ENCODE results near the gene ADAM10. TPM values are rescaled to one million over a fixed set of nuclear protein-coding genes. Genes with fewer than 3 reads are reported as not detected.
"Not testable (repeated sequence)": the region's sequence is repeated elsewhere in the genome, so short reads cannot be mapped to it uniquely, and the experiment has no call there.

ADAM10 gene, protein sequence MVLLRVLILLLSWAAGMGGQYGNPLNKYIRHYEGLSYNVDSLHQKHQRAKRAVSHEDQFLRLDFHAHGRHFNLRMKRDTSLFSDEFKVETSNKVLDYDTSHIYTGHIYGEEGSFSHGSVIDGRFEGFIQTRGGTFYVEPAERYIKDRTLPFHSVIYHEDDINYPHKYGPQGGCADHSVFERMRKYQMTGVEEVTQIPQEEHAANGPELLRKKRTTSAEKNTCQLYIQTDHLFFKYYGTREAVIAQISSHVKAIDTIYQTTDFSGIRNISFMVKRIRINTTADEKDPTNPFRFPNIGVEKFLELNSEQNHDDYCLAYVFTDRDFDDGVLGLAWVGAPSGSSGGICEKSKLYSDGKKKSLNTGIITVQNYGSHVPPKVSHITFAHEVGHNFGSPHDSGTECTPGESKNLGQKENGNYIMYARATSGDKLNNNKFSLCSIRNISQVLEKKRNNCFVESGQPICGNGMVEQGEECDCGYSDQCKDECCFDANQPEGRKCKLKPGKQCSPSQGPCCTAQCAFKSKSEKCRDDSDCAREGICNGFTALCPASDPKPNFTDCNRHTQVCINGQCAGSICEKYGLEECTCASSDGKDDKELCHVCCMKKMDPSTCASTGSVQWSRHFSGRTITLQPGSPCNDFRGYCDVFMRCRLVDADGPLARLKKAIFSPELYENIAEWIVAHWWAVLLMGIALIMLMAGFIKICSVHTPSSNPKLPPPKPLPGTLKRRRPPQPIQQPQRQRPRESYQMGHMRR
- total RNA-seq: 84.4 TPM

DNA sequence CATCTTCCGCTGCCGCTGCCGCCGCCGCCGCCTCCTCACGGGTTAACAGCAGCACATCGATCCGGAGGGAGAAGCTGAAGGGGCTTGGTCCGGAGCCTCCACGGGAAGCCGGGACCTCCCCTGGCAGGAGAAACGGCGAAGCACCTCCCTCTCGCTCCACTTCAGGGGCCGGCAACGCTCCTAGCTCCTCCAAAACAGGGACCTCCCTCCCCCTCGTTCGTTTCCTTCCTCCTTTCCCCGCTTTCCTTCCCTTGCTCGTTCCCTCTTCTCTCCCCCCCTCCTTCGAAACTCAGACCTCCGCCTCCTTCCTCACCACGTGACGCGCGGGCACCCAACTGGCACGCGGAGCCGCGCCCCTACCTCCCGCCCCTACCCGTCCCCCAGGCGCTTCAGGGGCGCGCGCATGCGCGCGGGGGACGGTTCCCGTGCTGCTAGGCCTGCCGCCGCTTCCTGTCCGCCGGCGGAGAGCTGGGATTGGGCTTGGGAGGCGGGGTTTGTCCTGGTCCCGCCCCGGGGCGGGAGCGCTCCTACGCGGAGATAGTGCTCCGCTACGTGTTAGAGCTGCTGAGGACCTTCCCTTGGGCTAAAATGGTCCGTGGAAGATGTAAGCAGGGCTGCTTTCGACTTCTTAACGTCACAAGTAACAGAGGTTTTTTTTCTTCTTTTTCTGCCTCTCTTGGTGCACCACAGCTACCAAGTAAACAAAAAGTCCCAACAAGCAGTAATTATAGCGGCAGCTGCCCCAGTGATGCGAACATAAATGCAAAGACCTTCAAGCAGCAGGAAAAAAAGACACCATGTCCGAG is at the start of gene ADAM10:
ADAM10 (minus strand) TSS at position 176 of the 806 bp plus-strand sequence; CDS start at position 3, 173 bp downstream.
- no peak for FAIRE-seq
- peak; percentile 95 to 98 for DNase-seq (ENCODE audit: low spot score in 2 of 2)

DNA sequence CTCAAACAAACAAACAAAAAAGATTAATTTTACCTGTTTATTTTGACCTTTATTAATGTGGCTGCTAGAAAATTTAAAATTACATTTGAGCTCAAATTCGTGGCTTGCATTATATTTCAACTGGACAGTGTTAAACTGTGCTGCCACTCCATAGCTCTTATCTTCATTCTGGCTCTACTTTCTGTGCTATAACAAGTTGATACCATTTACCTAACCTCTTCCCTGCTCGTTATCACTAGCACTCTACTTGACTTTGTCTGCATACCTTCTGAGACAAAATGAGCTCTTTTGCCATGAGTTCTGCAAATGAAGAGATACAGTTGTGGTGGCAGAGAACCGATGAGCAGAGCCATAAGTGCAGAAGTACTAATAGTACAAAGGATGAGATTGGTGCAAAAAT is 48.0 kb upstream of the ADAM10 start:
- DNase-seq (ENCODE audit: low spot score in 2 of 2) (no peak), FAIRE-seq (no peak)

DNA sequence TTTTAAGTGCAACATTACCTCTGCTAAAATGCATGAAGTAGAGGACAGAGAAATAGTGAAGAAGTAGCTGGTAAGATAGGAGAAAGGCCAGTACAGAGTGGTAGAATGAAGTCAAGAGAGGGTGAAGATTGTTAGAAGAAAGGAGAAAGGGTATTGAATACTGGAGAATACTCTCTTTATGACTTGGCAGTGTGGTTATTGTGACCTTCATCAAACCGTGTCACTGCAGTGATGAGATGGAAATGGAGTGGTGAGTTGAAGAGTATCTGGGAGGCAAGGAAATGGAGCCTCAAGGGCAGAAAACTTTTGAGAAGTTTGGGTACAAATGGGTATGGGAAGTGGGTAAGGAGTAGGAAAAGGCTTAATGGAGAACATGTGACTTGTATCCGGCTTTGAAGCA is 46.3 kb upstream of the ADAM10 start:
- no peak for FAIRE-seq
- DNase-seq (ENCODE audit: low spot score in 2 of 2): no peak

DNA sequence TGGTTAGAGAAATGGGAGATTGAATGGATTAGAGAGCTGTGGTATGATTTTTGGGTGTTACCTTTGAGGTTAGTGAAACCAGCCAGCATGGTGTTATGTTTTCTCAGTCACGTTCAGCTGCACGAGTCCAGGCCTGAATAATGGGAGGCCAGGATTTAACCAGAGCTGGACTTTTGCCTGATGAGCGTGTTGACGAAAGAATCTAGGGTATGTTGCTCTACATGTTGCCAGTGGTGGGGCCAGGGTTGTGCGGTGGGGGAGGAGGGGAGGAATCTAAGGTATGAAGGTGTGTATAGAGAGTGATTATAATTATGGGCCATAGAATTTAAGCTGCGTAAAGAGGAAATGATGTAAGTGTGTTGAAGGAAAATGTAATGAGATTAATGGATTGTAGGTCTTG is 44.4 kb upstream of the ADAM10 start:
- FAIRE-seq: no peak

DNA sequence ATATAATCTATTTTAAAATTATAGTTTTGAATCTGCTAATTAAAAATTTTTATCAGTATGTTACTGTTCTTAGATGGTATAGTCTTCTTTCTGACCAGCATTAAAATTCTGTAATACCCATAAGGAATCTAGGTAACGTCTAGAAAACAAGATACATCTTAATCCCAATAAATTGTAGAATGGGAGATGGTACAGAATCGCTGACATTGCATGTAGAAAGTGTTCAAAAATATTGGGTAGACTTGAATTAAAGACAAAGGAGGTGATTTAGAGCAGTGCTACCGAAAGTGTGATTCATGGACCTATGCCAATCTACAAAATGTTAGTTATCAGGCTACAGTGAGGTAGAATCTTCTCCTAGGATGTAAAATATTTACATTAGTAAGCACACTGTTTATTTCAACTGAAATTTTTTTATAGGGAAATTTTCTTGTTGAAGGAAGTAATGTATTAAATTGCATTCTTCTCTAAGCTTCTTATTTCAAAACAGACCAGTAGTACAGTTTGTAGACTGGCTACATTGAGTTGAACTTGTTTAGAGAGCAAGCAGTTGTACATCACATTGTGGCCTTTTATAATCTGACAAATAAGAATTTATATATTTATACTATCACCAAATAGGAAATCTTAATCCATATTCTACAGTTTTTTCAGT is 38.7 kb upstream of the ADAM10 start:
- FAIRE-seq (no peak), DNase-seq (ENCODE audit: low spot score in 2 of 2) (no peak)

More for the DNA sequence above, 44.4 kb upstream of the ADAM10 start:
- DNase-seq (ENCODE audit: low spot score in 2 of 2): no peak

DNA sequence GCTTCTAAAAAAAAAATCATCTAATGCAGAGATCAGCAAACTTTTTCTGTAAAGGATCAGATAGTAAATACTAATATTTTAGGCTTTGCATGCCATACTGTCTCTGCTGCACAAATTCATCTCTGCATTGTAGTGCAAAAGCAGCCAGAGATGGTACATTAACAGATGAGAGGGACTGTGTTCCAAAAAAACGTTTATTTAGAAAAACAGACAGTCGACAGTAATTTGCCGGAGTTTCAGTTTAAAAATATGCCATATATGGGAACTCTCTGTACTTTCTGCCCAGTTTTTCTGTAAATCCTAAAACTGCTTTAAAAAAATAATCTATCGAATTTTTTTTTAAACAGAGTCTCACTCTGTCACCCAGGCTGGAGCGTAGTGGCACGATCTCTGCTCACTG is 35.8 kb upstream of the ADAM10 start:
- no peak for FAIRE-seq

DNA sequence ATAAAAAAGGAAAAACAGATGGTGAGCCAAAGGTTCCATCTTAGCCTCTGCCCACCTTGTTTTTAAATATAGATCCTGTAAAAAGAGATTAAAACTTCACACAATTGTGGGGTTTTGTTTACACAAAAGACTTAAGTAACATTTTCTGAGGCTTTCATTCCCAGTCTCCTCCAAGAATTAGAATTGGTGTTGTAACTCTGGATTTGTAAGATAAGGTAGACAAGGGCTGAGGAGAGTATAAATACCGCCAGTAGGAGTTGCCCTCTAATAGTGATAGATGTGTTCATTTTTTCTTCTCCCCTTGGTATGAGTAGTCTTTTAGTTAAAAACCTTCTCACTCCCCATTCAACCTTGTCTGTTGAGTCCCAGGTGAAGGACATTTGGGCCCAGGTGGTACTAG is 30.0 kb upstream of the ADAM10 start:
- no peak for FAIRE-seq

More for the DNA sequence above, 35.8 kb upstream of the ADAM10 start:
- DNase-seq (ENCODE audit: low spot score in 2 of 2): no peak

DNA sequence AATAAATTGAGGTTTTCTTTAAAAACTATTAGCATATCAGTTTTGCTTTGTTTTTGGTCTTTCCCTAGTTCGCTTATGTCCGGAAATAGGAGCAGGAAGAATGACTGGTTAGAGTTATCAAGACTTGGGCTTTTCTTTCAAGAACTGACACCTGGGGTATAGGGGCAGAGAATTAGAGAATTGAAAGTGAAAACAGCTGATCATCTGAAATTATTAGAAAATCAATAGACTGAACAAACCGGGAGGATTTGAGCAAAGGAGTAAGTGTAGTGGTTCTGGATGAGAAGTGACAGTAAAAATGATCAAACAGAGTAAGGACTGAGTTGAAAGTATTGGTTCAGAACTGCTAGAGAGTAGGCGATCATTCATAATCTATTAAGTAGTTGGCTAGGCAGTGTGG is 27.6 kb upstream of the ADAM10 start:
- FAIRE-seq (no peak), DNase-seq (ENCODE audit: low spot score in 2 of 2) (no peak)

More for the DNA sequence above, 30.0 kb upstream of the ADAM10 start:
- no peak for DNase-seq (ENCODE audit: low spot score in 2 of 2)

DNA sequence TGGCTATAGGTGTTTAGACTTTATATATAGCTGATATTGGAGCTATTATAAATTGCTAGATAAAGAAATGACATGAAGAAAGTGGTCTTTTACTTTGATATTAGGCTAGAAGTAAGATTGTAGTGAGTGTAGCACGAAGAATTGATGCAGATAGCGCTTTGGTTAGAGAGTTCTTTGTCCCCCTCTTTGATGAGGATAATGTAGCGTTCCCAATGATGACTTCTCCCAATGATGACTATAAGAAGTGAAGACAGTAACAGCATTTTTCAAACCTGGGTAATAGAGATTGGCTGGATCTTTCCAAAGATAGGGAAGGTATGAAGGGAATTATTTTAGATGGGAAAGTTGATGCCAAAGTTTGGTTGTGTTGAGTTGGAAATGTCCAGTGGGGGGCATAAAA is 25.9 kb upstream of the ADAM10 start:
- DNase-seq (ENCODE audit: low spot score in 2 of 2): no peak
- no peak for FAIRE-seq

DNA sequence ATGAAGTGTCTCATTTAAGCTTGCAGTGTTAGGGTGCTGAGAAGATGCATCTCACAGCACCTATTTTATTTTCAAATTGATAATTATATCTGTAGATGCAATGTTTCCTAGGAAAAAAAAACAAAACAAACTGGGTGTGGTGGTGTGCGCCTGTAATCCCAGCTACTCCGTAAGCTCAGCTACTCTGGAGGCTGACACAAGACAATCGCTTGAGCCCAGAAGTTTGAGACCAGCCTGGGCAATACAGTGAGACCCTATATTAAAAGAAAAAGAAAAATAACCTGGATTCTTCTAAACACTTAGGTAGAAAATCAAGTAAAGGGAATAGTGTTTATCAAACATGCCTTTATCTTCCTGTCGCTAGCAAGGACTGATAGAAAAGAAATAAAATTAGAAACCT is 23.5 kb upstream of the ADAM10 start:
- DNase-seq (ENCODE audit: low spot score in 2 of 2) (no peak), FAIRE-seq (no peak)

DNA sequence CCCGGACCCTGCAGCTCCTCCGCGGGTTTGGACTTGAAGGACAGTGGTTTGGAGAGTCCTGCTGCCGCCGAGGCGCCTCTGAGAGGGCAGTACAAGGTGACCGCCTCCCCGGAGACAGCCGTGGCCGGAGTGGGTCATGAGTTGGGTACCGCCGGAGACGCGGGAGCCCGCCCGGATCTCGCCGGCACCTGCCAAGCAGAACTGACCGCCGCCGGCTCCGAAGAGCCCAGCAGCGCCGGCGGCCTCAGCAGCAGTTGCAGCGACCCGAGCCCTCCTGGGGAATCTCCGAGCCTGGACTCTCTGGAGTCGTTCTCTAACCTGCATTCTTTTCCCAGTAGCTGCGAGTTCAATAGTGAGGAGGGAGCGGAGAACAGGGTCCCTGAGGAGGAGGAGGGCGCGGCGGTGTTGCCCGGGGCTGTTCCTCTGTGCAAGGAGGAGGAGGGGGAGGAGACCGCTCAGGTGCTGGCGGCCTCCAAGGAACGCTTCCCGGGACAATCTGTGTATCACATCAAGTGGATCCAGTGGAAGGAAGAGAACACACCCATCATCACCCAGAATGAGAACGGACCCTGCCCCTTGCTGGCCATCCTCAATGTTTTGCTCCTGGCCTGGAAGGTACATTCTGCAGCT is 22.2 kb upstream of the ADAM10 start:
- DNase-seq (ENCODE audit: low spot score in 2 of 2) (peak; percentile 41 to 44), FAIRE-seq (no peak)

DNA sequence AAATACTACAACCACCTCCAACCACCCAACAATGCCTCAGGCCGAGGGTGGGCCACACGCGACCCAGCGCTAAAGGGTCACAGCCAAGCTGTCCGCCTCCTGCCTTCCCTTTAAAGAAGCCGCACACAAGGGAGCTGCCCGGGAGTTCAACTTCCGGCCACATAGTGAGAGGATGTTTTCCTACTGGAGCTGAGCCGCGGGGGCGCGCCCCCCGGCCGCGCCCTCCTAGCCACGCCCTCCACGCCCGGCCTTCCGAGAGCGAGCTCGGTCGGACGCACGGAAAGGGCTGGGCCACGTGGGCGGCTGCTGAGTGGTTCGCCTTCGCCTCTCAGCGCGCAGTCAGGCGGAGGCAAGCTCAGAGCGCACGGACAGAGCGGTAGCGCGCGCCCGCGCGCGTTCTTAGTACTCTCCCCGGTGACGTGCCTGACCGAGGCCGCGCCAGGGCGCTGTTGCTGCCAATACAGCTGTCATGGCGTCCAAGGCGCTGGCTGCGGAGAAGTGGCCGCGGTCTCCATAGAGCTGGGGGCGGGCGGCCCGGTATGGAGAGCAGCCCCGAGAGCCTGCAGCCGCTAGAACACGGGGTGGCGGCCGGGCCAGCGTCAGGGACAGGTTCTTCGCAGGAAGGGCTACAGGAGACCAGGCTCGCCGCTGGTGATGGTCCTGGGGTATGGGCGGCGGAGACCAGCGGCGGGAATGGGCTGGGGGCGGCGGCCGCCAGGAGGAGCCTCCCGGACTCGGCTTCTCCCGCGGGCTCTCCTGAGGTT is 21.5 kb upstream of the ADAM10 start, which contains the start of gene MINDY2:
MINDY2 (plus strand) TSS at position 446 of the 764 bp plus-strand sequence; CDS start at position 540, 94 bp downstream.
- no peak for FAIRE-seq
- peak; percentile 93 to 95 for DNase-seq (ENCODE audit: low spot score in 2 of 2)

DNA sequence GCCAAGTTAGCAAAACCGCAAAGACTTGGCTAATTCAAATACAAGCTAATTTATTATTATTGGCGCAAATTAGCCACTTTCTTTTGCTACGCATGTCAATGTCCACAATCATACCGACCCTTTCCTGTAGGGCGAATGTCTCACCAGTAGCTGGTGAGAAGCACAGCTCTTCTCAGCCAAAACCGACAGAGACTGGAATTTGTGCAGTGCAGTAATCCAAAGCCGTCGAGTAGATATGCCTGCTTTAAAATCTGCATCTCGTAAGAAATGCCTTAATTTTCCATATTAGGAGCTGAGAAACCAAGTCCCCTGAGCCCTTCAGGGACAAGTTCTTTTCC is 21.0 kb upstream of the ADAM10 start:
- FAIRE-seq: no peak
- peak in 1 of 2 donors; percentile 36 for DNase-seq (ENCODE audit: low spot score in 2 of 2)

DNA sequence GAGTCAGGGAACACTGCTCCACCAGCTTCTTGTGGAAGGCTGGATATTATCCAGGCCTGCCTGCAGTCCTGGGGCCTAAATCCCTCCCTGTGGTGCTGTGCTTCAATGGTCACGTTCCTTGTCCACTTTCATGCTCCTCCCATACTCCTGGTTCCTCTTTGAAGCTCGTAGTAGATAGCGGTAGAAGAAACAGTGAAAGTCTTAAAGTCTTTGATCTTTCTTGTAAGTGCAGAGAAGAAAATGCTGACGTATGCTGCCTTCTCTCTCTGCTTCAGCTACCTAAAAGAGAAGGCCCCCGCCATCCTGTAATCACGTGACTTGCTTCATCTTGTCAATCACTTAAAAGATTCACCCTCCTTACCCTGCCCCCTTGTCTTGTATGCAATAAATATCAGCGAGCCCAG is 19.1 kb upstream of the ADAM10 start:
- DNase-seq (ENCODE audit: low spot score in 2 of 2); FAIRE-seq: not testable (repeated sequence)

DNA sequence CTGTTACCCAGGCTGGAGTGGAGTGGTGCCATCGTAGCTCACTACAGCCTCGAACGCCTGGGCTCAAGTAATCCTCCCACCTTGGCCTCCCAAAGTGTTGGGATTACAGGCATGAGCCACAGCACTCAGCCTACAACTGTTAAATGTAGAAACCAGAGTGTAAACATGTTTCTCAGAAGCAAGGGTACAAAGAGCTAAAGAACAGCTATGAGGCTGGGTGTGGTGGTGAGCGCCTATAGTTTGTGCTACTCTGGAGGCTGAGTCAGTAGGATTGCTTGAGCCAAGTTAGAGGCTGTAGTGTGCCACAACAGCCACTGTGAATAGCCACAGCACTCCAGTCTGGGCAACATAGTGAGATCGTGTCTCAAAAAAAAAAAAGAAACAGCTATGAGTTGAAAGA is 16.8 kb upstream of the ADAM10 start:
- FAIRE-seq (no peak), DNase-seq (ENCODE audit: low spot score in 2 of 2) (no peak)

DNA sequence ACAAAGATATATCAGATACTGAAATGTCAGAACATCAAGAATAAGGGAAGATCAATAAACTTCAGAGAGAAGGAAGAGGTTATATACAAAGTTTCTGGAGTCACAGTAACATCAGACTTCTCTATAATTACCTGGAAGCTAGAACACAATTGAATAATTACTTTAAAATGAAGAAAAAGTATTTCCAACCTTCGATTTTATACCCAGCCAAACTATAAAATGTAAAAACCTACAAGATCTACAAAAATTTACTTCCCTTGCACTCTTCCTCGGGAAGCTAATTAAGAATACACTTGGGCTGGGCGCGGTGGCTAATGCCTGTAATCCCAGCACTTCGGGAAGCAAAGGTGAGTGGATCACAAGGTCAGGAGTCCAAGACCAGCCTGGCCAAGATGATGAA is 15.0 kb upstream of the ADAM10 start:
- no peak for DNase-seq (ENCODE audit: low spot score in 2 of 2)
- FAIRE-seq: no peak

DNA sequence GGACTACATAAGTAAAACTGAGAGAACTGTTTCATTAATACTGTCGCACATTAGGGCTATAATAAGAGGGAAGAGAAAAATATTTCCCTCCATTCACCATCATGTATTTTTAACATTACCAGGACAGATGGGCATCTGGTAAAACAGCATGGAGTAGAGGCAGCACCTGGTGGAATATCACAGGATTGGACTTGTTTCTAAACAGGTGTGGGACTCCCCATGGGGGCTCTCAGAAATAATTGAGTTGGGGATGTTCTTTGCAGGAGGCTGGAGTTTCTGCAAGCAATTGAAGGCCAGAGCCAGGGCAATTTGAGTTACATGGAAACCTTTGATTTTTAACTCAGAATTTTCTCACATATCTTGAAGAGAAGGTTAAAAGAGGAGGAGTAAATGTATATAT is 13.2 kb upstream of the ADAM10 start:
- DNase-seq (ENCODE audit: low spot score in 2 of 2) (no peak), FAIRE-seq (no peak)

DNA sequence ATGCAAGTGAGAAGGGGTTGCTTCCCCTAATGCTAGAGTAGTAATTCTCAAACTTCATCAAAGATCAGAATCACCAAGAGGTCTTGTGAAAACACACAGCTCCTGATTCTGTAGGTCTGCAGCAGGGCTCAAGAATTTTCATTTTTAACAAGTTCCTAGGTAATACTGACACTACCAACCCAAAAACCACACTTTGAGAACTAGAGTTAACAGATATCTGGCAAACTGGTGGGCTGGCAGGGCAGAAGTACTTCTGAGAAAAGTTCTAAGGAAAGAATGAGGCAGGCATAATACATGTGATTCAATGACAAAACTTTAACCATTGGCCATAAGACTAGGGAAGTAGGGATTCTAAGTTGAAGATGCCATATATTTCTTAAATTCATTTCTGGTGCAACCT is 12.8 kb upstream of the ADAM10 start:
- DNase-seq (ENCODE audit: low spot score in 2 of 2): no peak
- FAIRE-seq: no peak

DNA sequence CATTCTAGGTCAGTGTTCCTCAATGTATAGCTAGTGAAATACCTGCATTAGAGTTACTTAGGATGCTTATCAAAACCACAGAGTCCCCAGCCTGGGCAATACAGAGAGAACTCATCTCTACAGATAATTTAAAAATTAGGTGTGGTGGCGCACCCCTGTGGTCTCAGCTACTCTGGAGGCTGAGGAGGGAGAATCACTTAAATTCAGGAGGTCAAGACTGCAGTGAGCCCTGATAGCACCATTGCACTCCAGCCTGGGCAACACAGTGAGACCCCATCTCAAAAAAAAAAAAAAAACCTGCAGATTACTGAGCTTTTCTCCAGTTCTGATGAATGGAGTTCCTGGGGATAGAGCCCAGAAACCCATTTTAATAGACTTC is 11.5 kb upstream of the ADAM10 start:
- FAIRE-seq: no peak

More for the DNA sequence above, 11.5 kb upstream of the ADAM10 start:
- DNase-seq (ENCODE audit: low spot score in 2 of 2): no peak
